ENCODE results near the gene ZNF562.

ZNF562 gene

DNA sequence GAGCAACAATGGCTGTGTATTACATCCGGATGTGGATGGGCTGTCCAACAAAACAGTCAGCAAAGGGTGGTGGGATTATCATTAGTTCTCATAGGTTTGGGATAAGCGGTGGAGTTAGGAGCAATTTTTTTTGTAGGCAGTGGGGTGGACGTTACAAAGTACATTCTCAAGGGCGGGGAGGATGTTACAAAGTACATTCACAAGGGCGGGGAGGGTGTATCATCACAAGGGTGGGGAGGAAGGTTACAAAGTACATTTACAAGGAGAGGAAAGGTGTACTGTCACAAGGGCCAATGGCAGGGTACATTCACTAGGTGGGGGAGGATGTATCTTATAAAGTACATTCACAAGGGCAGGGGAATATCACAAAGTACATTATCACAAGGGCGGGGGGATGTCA lies 33.1 kb downstream of the ZNF562 start:
- no peak for DNase-seq (ENCODE audit: low read depth)

DNA sequence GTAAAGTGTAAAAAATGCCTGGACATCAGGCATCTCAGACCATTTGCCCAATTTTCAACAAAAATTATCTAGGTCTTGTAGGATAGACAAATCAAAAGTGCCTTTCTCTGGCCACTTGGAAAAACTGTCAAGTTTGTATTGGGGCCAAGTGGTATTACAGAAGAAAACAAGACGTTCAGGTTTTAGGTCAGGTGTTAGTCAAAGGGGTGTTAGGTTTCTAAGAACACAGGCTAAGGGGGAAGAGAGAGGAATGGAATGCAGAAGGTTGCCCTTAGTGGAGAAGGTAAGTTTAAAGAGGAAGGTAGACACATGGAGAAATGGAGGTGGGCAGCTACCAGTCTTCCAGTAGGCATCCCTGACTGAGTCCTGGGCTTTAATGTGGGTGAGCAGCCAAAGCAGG lies 33.9 kb downstream of the ZNF562 start:
- no peak for DNase-seq (ENCODE audit: low read depth)

DNA sequence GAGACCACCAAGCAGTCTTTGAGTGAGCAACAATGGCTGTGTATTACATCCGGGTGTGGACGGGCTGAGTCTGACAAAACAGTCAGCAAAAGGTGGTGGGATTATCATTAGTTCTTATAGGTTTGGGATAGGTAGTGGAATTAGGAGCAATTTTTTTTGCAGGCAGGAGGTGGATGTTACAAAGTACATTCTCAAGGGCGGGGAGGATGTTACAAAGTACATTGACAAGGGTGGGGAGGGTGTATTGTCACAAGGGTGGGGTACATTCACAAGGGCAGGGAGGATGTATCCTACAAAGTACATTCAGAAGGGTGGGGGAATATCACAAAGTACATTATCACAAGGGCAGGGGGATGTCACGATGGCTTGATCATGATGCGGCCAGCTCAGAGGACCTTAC lies 38.9 kb downstream of the ZNF562 start:
- no peak for DNase-seq (ENCODE audit: low read depth)

DNA sequence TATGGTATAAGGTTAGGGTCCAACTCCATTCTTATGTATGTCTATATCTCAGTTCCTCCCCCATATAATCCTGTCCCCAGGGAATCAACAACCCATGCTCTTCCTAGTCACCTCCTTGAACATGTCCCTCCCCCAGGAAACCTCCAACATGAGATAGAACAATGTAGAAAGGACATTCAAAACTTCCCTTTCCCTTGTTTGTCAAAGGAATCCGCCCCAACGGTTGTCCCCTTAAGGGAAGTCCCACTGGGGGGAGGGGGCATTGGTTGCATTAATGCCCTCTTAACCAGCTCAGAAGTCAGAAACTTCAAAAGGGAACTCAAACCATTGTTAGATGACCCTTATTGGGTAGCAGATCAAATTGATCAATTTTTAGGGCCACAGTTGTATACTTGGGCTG lies 47.0 kb downstream of the ZNF562 start:
- DNase-seq (ENCODE audit: low read depth), result no peak

DNA sequence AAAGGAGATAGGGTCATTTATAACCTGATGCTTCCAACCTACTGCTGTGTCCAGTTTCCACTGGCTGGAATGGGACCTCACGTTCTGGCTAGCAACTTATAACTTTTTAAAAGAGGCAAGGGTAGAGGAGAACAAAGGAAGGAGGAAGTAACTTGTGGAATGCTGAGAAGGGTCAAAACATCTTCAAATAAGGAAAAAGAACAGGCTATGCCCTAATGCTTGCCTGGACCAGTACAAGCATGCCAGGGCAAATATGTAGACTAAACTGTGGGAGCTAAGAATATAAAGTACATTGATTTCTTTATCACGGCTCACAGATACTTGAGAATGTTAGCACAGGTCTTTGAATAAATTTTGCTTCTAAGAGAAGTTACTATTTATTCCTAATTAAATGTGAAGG lies 52.4 kb downstream of the ZNF562 start:
- no peak for DNase-seq (ENCODE audit: low read depth)

DNA sequence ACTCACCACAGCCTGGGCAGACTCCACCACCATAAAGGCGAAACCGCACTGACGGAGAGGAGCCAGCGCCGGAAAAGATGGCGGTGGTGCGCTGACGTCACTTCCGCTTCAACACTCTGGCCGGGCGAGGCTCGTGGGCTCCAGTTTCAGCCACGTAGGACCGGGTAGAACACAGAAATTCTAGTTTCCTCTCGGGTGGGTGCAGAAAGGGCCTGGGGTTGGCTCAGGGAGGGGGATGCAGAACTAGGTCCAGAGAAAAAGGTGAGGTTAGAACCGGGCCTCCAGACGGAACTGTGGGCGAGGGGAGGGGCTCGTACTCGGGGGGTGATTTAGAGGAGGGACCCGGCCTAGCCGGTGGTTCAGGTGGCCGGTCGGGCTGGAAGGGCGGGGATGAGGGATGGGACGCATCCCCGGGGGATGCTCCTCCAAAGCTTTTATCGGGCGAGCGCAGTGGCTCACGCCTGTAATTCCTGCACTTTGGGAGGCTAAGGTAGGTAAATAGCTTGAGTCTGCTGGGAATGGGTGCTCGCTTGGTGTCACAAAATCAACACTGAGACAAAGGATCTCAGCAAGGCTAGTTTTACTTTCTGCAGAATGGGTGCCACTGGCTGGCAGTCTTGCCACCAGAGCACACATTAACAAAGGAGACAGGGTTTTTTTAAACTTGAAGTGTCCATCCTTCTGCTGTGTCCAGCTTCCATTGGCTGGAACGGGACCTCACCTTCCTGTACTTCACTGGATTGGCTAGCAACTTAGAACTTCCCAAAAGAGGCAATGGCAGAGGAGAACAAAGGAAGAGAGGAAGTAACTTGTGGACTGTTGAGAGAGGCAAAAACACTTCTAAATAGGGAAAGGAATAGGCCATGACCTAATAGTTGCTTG lies 53.5 kb downstream of the ZNF562 start, which contains the start of gene ZNF561:
Gene ZNF561 (minus strand): TSS at position 77 of the 882 bp plus-strand sequence. CDS start 1,776 bp downstream, outside the sequence.
- peak; percentile 82 for DNase-seq (ENCODE audit: low read depth)

DNA sequence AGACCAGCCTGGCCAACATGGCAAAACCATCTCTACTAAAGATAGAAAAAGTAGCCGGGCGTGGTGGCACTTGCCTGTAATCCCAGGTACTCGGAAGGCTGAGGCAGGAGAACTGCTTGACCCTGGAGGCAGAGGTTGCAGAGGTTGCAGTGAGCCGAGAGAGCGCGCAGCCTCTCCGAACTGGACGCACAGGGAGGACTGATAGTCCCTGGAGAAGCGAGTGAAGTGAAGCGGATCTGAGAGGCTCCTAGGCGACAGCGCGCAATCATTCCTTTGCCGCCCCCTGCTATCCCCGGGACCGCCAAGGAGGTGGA lies 54.1 kb downstream of the ZNF562 start:
- DNase-seq (ENCODE audit: low read depth), result no peak

DNA sequence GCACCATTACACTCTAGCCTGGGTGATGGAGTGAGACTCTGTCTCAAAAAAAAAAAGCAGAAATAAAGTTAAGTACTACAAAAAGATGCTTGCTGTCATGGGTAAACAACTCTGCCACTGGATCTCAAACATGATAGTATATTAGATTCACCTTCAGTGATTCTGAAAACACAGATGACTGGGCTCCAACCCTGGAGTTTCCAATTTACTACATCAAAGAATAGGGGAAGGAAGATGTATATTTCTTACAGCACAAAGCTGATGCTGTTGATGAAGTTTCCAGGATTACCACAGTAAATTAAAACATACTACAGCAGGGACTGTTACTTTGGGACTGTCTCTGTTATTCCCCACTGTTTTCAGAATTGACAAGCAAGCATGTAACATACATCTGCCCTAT lies 59.1 kb downstream of the ZNF562 start:
- no peak for DNase-seq (ENCODE audit: low read depth)

DNA sequence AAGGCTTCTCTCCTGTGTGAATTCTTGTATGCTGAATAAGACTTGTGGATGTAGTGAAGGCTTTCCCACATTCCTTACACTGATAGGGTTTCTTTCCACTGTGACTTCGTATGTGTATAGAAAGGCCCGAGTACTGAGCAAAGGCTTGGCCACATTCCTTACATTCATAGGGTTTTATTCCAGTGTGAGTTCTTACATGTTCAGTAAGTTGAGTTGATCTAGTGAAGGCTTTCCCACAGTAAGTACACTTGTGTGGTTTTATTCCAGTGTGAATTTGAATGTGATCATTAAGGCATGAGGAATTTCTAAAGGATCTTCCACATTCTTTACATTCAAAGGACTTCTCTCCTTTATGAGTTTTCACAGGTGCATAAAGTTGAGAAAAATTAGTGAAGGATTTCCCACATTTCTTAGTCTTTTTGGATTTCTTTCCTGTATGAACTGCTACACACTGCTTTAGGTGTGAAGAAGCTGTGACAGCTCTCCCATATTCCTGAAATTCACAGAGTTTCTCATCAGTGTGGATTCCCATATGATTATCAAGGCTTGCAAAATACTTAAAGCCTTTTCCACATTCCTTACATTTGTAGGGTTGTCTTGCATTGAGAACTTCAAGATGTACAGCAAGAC lies 64.3 kb downstream of the ZNF562 start:
- DNase-seq (ENCODE audit: low read depth), result no peak

DNA sequence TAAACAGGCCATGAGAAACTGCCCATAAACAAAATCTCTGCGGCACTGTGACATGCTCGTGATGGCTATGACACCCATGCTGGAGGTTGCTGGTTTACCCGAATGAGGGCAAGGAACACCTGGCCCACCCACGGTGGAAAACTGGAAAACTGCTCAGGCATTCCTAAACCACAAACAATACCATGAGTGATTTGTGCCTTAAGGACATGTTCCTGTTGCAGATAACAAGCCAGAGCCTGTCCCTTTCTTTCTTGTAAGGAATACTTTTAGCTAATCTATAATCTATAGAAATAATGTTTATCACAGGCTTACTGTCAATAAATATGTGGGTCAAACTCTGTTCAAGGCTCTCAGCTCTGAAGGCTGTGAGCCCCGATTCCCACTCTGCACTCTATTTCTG lies 66.0 kb downstream of the ZNF562 start:
- DNase-seq (ENCODE audit: low read depth), result no peak

DNA sequence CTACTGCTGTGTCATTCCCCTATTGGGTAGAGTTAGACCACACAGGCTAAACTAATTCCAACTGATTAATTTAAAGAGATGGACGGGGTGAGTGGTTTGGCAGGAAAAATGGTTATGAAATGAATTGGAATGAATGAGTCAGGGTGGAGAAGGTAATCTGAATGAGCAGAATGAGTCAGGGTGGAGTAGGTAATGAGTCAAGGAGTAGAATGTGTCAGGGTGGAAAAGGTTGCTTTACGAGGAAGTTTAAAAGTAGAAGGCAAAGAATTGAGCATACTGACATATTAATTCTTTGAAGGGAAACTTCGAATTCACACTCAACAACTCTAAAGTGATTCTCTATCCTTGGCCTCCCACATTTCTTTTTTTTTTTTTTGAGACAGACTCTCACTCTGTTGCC lies 77.9 kb downstream of the ZNF562 start:
- no peak for DNase-seq (ENCODE audit: low read depth)
